HS-27A (cell line): ENCODE measurements around the gene TMEM258.

ENCODE experiments used
- DNase-seq: peaks from one replicate; pipeline ENCODE4 v3.0.0-alpha.2; 2012; ENCODE audit warnings: low read depth, missing footprints

The TMEM258 gene

DNA sequence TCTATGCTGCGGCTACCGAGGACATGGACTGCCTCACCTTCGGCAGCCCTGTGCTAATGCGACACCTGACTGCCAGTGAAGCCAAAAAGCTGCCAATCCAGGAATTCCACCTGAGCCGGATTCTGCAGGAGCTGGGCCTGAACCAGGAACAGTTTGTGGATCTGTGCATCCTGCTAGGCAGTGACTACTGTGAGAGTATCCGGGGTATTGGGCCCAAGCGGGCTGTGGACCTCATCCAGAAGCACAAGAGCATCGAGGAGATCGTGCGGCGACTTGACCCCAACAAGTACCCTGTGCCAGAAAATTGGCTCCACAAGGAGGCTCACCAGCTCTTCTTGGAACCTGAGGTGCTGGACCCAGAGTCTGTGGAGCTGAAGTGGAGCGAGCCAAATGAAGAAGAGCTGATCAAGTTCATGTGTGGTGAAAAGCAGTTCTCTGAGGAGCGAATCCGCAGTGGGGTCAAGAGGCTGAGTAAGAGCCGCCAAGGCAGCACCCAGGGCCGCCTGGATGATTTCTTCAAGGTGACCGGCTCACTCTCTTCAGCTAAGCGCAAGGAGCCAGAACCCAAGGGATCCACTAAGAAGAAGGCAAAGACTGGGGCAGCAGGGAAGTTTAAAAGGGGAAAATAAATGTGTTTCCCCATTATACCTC lies 3.6 kb upstream of the TMEM258 start:
- DNase-seq: no peak

GRCh38 chr11:61795459-61795858 lies 3.1 kb upstream of the TMEM258 start:
- no peak for DNase-seq

- DNase-seq: no peak
Measured at GRCh38 chr11:61794579-61794978, 2.2 kb upstream of the TMEM258 start.

- DNase-seq: no peak
Measured at GRCh38 chr11:61793829-61794204, 1.4 kb upstream of the TMEM258 start.

DNA sequence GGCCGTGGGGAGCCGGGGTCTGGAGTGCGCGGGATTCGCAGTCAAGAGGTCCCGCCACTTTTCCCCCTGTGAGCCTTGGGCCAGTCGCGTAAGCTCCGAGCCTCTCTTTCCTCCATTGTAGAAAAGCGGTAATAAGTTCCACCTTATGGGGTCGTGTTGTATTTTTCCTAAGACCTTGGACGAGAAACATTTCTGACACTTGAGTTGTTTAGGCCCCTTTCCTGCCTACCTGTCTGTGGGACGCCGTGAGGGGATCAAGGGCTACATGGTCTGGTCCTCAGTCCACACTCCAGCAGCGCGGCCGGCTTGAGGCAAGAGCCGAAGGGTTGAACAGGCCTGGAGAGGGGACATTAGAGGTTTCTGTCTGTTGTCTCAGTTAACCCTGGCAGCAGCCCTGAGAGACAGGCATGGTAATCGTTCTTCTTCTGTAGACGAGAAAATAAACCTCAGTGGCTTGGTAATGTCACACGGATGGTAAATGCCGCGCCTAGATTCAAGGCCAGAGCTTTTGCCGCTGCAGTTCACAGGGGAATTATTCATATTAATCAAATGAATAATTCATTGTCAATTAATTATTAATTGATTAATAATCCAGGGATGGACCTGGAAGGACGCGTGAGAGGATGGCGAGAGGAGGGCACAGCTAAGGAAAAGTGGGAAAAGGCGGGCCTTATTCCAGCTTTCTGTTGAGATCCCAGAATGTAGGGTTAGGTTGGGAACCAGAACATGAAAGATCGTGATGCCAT lies 857 bp upstream of the TMEM258 start:
- no peak for DNase-seq

- DNase-seq: peak; percentile 64
Measured at GRCh38 chr11:61791737-61792309, 576 bp downstream of the TMEM258 start.

GRCh38 chr11:61787928-61788491 lies 4.4 kb downstream of the TMEM258 start:
- no peak for DNase-seq

- no peak for DNase-seq
Measured at GRCh38 chr11:61785837-61786402, 6.5 kb downstream of the TMEM258 start.

DNA sequence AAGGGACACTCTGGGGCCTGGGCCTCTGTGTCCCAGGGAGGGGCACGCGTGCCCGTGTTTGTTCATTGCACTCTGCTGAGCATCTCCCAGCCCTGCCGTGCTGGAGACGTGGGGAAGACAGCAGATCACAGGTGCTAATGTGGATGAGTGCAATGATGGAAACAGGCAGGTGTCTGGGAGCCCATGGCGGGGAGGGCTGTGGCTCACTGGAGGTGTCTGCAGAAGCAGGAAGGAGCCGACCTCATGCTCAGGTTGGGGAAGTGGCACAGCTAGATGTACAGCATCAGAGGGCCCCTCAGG lies 7.9 kb downstream of the TMEM258 start:
- no peak for DNase-seq

DNA sequence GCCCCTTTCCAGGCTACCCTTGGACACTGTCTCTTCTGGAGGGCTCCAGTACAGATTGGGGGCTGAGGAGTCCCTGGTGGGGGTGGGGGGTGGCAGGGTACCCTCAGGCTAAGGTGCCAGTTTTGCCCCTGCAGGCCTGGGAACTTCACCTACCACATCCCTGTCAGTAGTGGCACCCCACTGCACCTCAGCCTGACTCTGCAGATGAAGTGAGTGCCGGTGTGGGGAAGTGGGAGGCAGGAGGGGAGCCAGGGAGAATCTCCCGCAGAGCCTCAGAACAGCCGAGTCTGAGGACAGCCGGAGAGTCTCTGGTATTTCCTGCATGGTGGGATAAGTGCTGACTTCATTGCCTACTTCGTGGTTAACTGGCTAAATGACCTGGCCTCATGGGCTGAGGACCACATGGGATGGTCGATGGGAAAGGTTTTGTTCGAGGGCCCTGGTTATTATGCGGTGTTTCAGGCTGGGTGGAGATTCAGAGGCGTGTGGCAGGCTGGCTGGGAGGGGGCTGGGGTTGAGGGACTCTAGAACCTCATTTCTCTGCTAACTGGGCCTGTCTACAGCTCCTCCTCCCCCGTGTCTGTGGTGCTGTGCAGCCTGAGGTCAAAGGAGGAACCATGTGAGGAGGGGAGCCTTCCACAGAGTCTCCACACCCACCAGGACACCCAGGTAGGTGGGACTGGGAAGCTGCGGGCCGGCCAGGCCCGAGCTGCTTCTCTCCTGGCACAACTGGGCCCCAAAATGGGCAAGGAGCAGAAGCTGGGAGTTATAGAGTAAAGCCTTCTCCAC lies 8.5 kb downstream of the TMEM258 start:
- DNase-seq: no peak

GRCh38 chr11:61782841-61783240 lies 9.6 kb downstream of the TMEM258 start:
- DNase-seq: no peak

- DNase-seq: no peak
Measured at GRCh38 chr11:61782299-61782698, 10.1 kb downstream of the TMEM258 start.

DNA sequence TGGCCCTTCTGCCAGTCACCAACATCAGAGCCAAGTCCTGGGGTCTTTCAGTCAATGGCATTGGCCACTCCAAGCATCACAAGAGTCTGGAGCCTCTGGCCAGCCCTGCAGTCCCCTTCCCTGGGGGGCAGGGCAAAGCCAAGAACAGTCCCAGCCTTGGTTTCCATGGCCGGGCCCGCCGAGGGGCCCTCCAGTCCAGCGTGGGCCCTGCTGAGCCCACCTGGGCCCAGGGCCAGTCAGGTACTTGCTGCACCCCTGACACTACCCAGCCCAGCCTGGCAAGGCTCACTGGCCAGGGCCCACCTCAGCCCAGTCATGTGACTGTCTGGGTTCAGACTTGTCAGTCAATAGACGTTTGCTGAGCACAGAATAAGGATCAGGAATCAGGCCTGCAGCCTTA lies 10.8 kb downstream of the TMEM258 start:
- DNase-seq: no peak

DNA sequence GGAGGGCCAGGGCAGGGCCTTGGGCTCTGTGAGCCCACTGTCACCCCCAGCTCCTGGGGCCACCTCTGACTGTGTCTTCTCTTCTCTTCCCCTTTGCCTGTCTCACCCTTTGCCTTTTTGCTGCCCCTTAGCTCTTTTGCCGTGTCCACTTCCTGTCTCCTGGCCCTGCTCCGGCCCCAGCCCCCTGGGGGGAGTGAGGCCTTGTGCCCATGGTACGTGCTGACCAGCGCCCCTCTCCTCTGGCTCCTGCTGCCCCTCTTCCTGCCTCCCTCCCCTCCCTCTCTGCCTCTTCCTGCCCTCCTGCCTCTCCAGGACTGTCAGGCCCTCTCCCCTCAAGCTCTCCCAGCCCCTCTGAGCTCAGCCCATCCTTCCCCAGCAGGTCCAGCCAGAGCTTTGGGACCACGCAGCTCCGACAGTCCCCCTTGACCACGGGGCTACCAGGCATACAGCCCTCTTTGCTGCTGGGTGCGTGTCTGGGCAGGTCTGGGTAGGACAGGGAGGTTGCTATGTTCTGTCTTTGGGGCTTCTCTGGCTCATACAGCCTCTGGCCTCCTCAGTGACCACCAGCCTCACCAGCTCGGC lies 11.7 kb downstream of the TMEM258 start:
- DNase-seq: no peak

DNA sequence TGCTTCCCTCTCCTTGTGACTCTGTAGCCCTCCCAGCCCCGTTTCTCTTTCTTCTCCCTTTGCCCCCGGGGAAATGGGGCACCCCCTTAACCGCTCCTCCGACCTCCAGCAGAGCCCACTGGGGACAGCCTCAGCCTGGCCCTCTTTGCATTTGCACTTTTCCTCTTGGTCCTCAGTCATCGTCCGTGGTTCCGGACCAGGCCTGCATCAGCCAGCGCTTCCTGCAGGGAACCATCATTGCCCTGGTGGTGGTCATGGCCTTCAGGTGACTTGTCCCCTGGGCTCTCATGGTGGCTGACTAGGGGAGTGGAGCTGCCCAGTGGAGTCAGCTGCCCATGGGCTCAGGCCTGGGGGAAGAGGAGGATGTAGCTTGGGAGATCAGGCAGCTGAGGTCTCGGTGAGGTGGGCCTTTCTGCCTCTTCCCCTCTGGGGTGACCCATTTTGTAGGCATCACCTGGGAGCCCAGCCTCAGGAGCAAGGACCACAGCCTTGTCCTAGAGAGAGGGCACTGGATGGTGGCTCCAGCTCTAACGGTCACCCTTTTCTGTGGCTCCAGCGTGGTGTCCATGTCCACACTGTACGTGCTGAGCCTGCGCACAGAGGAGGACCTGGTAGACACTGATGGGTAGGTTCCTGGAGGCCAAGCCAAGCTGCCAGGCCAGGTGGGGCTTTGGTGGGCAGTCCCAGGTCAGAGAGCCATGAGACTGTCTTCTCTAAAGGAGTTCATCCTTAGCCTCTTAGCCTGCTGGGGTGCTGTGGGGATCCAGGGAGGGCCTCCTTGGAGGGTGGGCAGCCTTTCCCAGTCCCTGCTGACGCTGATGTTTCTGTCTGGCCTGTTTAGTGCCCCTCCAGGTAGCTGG lies 12.5 kb downstream of the TMEM258 start:
- DNase-seq: no peak

GRCh38 chr11:61778920-61779650 lies 13.3 kb downstream of the TMEM258 start:
- no peak for DNase-seq

DNA sequence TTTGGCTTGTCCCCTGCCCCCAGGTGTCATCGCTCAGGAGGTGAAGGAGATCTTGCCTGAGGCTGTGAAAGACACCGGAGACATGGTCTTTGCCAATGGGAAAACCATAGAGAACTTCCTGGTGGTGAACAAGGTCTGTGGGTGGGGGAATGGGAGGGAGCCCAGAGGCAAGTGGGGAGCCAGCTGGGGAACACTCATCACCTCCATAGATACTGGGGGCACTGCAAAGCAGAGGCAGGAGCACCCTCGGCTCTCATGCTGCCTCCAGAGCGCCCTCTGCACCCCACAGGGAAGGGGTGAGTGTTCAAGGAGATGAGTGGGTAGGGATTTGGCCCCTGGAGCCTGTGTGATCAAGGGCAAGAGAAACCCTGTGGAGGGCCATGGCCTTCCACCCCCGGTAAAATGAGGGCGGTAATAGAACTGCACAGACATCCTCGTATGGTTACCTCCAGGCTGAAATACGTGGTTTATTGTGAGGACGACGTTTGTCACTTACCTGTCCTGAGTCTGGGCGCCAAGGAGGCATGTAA lies 14.0 kb downstream of the TMEM258 start:
- no peak for DNase-seq

DNA sequence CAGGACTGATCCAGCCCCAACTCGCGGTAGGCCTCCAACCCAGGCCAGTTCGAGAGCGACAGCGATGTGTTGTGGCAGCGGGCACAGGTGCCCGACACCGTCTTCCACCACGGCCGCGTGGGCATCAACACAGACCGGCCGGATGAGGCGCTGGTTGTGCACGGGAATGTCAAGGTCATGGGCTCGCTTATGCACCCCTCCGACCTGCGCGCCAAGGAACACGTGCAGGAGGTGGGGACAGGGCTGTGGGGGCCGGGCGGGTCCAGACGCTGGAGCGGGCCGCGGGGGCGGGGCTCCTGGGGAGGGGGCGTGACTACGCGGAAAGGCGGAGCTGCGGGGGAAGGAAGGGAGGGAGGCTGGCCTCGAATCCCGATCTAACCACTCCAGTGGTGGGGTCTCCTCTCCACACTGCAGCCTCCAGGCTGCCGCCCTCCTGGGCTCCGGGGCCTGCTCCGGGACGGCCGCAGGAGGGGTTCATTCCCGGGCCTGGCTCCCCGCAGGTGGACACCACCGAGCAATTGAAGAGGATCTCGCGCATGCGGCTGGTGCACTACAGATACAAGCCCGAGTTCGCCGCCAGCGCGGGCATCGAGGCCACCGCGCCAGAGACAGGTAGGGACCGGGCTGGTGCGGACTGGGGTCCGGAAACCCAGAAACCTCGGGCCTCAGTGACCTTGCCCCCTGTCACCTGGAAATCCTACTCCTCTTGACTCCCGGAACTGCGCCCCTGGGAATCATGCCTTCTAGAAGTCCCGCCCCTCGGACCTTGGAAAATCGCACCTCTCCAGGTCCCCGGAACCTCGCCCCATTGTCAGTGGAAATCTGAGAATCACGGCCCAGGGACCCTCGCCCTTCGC lies 14.9 kb downstream of the TMEM258 start:
- no peak for DNase-seq

- DNase-seq: no peak
Measured at GRCh38 chr11:61776561-61777075, 15.8 kb downstream of the TMEM258 start.
